GM06990 (cell line): Measurements from ENCODE around the gene SUMF1.
A peak's percentile ranks its signal among the peaks of the same experiment; 100 is the strongest.

Experiments
- DNase-seq: peaks from one replicate; pipeline ENCODE4 v3.0.0-alpha.2; 2011; ENCODE audit not compliant: insufficient read length; ENCODE audit errors: extremely low read depth
- H3K27me3 ChIP-seq: replicated peaks from 2 replicates; pipeline ENCODE4 v1.6.0; 2011; ENCODE audit warnings: low read length; ENCODE audit not compliant: control insufficient read depth, insufficient read depth
- H3K36me3 ChIP-seq: 2 replicates; pipeline ENCODE4 v1.5.1; 2011; ENCODE audit warnings: low read length; ENCODE audit not compliant: control insufficient read depth, insufficient read depth
- H3K4me3 ChIP-seq: replicated peaks from 2 replicates; pipeline ENCODE4 v1.5.1; 2011; ENCODE audit warnings: low read depth, mild to moderate bottlenecking, control low read depth, low read length
- CTCF ChIP-seq: IDR thresholded peaks from 2 replicates; pipeline ENCODE4 v1.5.1; 2011; ENCODE audit warnings: low read length, control low read depth, mild to moderate bottlenecking, inconsistent platforms; ENCODE audit not compliant: insufficient read depth, poor library complexity, severe bottlenecking

The SUMF1 gene

GRCh38 chr3:4466741-4467521 lies at the start of gene SUMF1:
Gene SUMF1, minus strand, starts transcription at chr3:4467269. Its CDS starts 24 bp downstream, at chr3:4467245.
- Histone ChIP-seq H3K4me3 (peak within 1 kb of the TSS; percentile 90), H3K36me3 (no peaks in the 10 kb centered on the region), H3K27me3 (no peaks in the 10 kb centered on the region)
- no peak for TF ChIP-seq CTCF
- DNase-seq, result peak; percentile 81

- TF ChIP-seq CTCF, result no peak
- no peak for DNase-seq
- Histone ChIP-seq H3K4me3 (no peak overlapping the region), H3K27me3 (no peaks in the 10 kb centered on the region), H3K36me3 (no peaks in the 10 kb centered on the region)
These were observed 49.0 kb upstream of the SUMF1 start for GRCh38 chr3:4515916-4516579.

GRCh38 chr3:4514916-4515315 lies 47.8 kb upstream of the SUMF1 start:
- Histone ChIP-seq H3K4me3 (no peak overlapping the region), H3K27me3 (no peaks in the 10 kb centered on the region), H3K36me3 (no peaks in the 10 kb centered on the region)
- TF ChIP-seq CTCF, result no peak
- no peak for DNase-seq

GRCh38 chr3:4514321-4514720 lies 47.3 kb upstream of the SUMF1 start:
- H3K36me3 ChIP-seq, result no peaks in the 10 kb centered on the region
- no peak overlapping the region for H3K4me3 ChIP-seq
- DNase-seq, result no peak
- no peaks in the 10 kb centered on the region for H3K27me3 ChIP-seq
- no peak for TF ChIP-seq CTCF

GRCh38 chr3:4512895-4513616 lies 46.0 kb upstream of the SUMF1 start:
- no peaks in the 10 kb centered on the region for H3K27me3 ChIP-seq
- TF ChIP-seq CTCF, result no peak
- no peaks in the 10 kb centered on the region for H3K36me3 ChIP-seq
- no peak overlapping the region for H3K4me3 ChIP-seq
- DNase-seq, result no peak
